Measurements from ENCODE around the gene TMEM242.

The TMEM242 gene

GRCh38 chr6:157251586-157252247, 71.6 kb downstream of the TMEM242 start:
- H3K36me3 ChIP-seq (ENCODE audit: control insufficient read depth, insufficient read depth, low read length) = no peaks in the 10 kb centered on the region
- no peaks in the 10 kb centered on the region for H3K27me3 ChIP-seq (replicated peaks; ENCODE audit: control insufficient read depth, insufficient read depth, low read length)
- H3K4me3 ChIP-seq (replicated peaks; ENCODE audit: low read depth, low read length) = no peak overlapping the region
- TF ChIP-seq CTCF (IDR thresholded peaks at IDR 0.05; ENCODE audit: insufficient read depth, low read length, poor library complexity, severe bottlenecking) = no peak
- DNase-seq (ENCODE audit: extremely low read depth, insufficient read length) = no peak

GRCh38 chr6:157249826-157250225, 73.5 kb downstream of the TMEM242 start:
- no peaks in the 10 kb centered on the region for H3K27me3 ChIP-seq (replicated peaks; ENCODE audit: control insufficient read depth, insufficient read depth, low read length)
- no peak for TF ChIP-seq CTCF (IDR thresholded peaks at IDR 0.05; ENCODE audit: insufficient read depth, low read length, poor library complexity, severe bottlenecking)
- no peak overlapping the region for H3K4me3 ChIP-seq (replicated peaks; ENCODE audit: low read depth, low read length)
- H3K36me3 ChIP-seq (ENCODE audit: control insufficient read depth, insufficient read depth, low read length) = no peaks in the 10 kb centered on the region
- no peak for DNase-seq (ENCODE audit: extremely low read depth, insufficient read length)

DNA sequence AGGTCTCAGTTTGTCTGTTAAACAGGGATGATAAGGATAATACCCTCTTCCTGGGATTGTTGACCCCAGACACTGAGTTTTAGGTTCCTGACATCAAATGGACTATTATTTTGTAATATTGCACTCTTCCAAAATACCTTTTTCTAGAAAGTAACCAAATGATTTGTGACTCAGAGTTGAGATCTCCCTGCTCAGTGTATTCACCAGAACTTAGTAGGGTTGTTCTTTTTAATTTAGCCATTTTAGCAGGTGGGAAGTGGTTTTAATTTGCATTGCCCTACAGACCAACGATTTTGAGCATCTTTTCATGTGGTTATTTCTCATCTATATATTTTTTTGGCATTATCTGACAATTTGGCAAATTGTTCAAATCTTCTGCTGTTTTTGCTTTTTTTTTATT, 75.1 kb downstream of the TMEM242 start:
- no peak for DNase-seq (ENCODE audit: extremely low read depth, insufficient read length)
- TF ChIP-seq CTCF (IDR thresholded peaks at IDR 0.05; ENCODE audit: insufficient read depth, low read length, poor library complexity, severe bottlenecking) = no peak
- H3K36me3 ChIP-seq (ENCODE audit: control insufficient read depth, insufficient read depth, low read length) = no peaks in the 10 kb centered on the region
- H3K27me3 ChIP-seq (replicated peaks; ENCODE audit: control insufficient read depth, insufficient read depth, low read length) = no peaks in the 10 kb centered on the region; the same call in 1 of the 2 replicates
- no peak overlapping the region for H3K4me3 ChIP-seq (replicated peaks; ENCODE audit: low read depth, low read length)

DNA sequence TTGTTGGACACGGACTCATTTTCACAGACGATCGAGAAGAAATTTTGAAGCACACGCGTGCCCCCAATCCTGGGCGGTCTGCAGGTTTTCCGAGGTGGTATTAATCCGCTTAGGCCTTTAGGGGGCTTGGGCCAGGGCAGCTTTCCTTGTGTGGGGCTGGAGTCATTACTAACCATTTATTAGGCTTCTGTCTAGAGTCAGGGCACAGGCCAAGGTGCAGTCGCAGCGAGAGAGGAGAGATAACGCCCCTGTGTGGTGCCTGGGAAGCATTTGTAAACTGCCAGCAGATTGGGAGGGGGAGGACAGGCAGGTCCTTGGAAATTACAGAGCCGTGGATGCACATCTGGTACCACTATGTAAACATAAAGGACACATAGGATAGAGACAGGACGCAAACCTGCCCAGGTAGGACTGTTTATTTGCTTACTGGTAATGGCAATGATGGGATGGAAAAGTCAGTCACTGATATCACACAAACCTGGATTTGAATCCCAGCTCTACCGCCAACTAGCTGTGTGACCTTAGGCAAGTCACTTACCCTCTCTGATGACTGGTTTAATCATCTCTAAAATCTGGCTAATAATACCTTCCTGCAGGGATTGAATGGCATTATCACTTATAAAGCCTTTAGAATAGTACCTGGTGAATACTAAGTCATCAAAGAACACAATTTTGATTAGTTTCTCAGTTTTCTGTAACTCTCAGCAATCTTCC, 76.4 kb downstream of the TMEM242 start:
- no peaks in the 10 kb centered on the region for H3K36me3 ChIP-seq (ENCODE audit: control insufficient read depth, insufficient read depth, low read length)
- no peak for DNase-seq (ENCODE audit: extremely low read depth, insufficient read length)
- H3K4me3 ChIP-seq (replicated peaks; ENCODE audit: low read depth, low read length) = no peak overlapping the region
- H3K27me3 ChIP-seq (replicated peaks; ENCODE audit: control insufficient read depth, insufficient read depth, low read length) = no peaks in the 10 kb centered on the region; the same call in 1 of the 2 replicates
- TF ChIP-seq CTCF (IDR thresholded peaks at IDR 0.05; ENCODE audit: insufficient read depth, low read length, poor library complexity, severe bottlenecking) = no peak

DNA sequence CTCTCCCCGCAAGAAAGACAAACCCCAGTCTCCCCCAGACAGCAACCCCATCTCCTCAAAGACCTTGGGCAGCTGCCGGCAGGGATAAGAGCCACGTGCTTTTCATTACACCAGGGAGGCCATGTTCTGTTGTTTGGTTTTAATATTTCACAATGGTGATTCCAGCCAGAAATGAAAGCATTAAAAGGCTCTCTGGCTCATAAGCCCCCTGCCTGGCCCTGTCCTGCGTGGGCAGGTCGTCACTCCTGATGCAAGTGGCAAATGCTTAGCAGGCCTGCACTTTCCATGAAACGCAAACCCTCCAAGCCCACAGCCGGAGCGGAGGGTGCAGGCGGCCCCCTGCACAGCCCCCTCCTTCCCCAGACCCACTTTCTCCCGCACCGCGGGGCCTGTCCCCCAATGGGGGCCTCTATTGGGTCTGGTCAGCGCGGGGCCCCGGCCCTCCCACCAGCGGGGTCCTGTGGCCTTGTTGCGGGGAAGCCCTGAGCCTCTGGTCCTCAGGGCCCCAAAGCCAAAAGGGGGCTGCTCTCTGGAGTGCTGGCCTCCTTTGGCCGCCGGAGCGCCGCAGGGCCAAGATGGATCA, 77.2 kb downstream of the TMEM242 start:
- no peak for TF ChIP-seq CTCF (IDR thresholded peaks at IDR 0.05; ENCODE audit: insufficient read depth, low read length, poor library complexity, severe bottlenecking)
- Histone ChIP-seq H3K36me3 (ENCODE audit: control insufficient read depth, insufficient read depth, low read length) (no peaks in the 10 kb centered on the region), H3K27me3 (replicated peaks; ENCODE audit: control insufficient read depth, insufficient read depth, low read length) (no peaks in the 10 kb centered on the region; the same call in none of the 2 replicates), H3K4me3 (replicated peaks; ENCODE audit: low read depth, low read length) (no peak overlapping the region)
- DNase-seq (ENCODE audit: extremely low read depth, insufficient read length) = no peak
